DMS79 (cell line): Measurements from ENCODE around the gene PDE4DIP.
A peak's percentile ranks its signal among the peaks of the same experiment; 100 is the strongest.
"Not testable (repeated sequence)": the region's sequence is repeated elsewhere in the genome, so short reads cannot be mapped to it uniquely, and the experiment has no call there.

ENCODE experiments used
- DNase-seq: peaks from one replicate; lab custom pipeline; 2025; lab: John Stamatoyannopoulos, UW

PDE4DIP gene

DNA sequence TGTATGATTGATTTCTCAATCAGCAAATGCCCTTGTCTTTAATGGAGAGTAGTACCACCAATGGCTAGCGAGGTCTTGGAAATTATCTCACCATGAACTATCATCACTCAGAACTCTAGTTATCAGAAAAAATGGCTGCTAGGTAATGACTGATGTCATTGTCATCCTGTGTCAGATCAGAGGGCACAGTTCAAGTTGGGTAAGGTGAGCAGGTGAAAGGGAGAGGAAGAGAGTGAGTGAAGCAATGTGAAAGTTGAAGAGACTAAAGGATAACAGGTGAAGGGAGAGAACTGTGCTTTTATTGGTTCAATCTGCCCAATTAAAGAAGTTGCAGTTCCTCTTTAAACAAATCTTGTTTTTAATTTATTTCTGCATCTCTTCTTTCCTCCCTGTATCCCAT, 76.8 kb downstream of the PDE4DIP start:
- not testable (repeated sequence) for DNase-seq

DNA sequence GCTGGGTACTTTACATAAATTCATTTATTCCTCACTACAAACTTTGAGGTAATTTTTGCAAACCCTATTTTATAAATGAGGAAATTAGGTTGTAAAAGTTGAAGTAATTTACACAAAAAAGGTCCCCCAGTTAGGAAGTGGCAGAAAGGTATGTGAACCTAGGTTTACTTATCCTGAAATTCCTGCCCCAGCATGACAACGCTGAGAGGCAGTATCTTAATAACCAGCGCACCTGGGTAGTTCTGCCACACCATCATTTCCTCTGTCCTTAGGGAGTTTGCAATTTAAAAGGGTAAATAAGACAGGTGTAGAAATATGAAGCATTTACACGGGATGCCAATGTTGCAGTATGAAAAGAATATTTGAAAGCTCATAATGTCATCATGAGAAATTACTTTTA, 79.6 kb downstream of the PDE4DIP start:
- not testable (repeated sequence) for DNase-seq

DNA sequence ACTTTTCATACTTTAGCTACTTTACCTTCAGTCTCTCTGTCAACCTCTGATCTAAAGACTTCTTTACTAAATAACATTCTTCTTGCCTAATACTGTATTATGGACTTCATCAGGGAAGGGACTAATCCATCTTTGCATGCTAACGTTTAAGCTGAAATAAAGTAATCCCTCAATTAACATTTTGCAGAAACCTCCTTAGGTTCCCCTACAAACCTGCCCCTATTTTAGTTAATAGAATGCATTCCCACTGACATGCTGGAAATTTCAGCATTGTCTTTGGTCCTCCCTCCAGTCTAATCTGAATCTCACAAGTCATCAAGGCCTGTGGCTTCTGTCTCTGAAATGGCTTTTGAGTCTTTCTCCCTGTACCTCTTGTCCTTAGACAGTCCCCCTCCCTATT, 83.4 kb downstream of the PDE4DIP start:
- not testable (repeated sequence) for DNase-seq

DNA sequence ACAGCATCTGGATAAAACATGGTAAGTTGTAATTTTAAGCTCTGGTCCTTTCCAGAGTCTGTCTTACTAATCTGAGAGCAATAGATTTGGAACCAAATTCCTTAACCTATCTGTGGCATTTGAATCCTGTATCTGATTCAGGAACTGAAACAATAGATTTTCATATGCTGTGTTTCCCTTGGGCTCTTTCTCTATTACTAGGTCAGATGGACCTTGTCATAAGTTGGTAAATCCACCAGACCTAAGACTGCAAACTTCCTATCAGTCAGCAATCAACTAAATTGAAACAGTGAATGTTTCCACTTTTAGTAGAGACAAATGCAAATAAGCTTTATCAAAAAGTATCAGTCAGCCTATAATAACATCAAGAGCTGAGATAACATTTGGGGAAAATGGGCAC, 85.0 kb downstream of the PDE4DIP start:
- DNase-seq: not testable (repeated sequence)

DNA sequence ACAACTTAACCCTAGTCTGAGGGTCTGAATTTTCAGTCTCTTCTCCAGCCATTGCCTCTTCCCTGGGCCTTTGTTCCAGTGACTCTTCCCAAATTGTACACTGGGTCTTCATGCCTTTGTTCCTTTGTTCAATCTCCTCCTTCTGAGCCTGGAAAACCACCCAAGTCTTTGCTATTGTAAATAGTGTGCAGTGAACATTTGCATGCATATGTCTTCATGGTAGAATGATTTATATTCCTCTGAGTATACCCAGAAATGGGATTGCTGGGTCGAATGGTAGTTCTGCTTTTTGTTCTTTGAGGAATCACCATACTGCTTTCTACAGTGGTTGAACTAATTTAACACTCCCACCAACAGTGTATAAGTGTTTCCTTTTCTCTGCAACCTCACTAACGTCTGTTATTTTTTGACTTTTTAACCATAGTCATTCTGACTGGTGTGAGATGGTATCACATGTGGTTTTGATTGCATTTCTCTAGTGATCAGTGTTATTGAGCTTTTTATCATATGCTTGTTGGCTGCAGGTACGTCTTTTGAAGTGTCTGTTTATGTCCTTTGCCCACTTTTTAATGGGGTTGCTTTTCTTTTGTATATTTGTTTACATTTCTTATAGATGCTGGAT, 91.3 kb downstream of the PDE4DIP start:
- DNase-seq: not testable (repeated sequence)

DNA sequence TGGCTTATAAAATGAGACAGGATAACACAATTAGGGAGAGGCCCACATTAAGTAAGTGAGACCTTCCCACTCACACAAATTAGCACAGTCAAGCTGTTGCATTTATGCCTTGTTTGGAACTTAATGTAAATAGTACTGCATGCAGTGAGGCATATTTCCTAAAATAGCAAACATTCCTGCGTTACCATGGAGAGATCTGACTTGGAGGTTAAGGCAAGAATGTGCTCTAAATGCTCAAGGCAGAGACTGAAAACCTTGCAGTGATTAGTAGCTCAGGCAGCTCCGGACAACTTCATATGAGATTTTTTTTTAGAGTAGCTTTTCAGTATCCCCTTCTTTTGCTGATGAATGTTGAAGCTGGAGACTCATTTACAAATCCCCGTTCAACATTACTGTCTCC, 98.7 kb downstream of the PDE4DIP start:
- not testable (repeated sequence) for DNase-seq

DNA sequence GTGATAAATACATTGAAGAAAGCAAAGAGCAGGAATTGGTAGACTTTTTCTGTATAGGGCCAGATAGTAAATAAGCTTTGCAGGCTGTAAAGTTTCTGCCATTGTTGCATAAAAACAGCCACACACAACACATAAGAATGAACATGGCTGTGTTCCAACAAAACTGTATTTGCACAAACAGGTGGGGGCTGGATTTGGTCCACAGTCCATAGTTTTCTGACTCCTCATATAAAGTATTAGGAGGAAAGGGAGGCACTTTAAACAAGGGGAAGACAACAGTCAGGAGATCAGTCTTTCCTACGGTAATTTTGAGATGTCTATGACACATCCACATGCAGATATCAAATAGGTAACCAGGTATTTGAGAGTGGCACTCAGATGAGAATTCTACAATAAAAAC, 100.9 kb downstream of the PDE4DIP start:
- not testable (repeated sequence) for DNase-seq

DNA sequence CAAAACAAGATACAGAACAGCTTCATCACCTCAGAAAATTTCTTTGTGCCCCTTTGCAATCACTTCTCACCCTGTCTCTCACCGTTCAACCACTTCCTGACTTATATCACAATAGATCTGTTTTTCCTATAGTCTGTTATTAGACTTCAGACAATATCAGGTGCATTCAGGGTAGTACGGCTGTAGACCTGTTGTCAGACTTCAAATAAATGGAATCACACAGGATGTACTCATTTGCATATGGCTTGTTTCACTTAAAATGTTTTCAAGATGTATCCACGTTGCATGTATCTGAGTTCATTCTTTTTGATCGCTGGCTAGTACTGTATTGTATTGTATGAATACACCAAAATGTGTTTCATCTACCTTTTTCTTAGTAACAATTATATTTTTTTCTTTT, 104.5 kb downstream of the PDE4DIP start:
- not testable (repeated sequence) for DNase-seq

DNA sequence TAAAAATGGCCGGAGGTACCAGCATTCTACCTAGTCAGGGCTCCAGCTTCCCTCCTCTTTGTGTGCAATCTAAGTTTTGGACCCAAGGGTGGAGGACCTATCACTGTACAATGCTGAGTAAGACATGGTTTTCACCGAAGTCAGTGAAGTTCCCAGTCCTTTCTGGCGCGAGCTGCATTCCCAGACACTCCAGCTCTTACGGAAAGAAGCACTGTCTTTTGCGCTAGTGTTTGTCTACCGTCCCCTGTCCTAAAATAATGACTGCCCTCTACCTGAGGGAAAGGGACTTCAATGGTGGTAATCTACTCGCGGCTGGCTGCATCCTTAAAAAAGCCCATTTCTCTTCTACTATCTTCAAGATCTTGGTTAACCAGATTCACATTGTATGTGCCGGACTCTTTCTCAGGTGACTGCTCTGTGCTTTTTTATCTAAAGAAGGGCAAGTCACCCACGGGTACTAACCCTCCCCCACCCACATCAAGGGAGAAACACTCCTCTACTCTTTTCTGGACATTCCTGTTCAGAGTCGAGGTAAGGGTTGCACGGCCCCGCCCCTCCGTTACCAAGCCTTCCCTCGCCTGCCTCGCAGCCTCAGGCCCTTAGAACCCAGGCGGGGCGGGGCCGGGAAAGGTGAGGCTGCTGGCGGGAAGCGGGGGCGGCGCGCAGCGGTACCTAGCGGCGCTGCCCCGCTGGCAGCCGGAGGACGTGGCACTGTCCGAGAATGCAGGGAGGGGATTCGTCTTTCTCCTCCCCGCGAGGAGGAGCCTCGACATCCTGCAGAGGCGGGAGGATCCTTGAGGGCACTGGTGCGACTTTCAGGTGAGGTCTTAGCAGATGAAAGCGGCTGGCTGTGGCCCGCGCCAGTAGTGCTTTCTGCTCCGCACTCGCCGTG, 107.4 kb downstream of the PDE4DIP start:
- DNase-seq: peak; percentile 52

DNA sequence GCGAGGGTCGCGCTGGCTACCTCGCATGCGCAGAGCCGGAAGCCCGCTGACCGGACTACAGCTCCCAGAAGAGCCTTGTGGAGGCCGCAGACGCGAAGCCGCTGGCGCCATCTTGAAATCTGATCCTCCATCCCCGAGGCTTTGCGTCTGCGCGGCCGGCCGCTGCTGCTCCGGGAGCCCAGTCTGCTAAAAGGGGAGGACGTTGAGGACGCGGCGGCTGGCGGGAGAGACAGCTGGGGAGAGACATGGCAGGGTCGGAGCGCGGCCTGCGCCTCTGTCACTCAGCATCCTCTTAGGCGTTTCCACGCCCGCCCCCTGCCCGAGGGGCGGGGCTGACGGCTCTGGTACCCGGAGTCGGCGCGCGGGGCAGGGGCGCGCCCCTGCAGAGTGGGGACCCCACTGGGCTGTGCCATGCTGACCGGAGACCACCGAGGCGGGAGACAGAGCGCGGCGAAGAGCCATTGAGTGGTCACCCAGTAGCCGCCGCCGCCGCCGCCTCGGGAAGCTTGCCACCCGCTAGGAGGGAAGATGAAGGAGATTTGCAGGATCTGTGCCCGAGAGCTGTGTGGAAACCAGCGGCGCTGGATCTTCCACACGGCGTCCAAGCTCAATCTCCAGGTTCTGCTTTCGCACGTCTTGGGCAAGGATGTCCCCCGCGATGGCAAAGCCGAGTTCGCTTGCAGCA, 108.2 kb downstream of the PDE4DIP start:
- DNase-seq: not testable (repeated sequence)

DNA sequence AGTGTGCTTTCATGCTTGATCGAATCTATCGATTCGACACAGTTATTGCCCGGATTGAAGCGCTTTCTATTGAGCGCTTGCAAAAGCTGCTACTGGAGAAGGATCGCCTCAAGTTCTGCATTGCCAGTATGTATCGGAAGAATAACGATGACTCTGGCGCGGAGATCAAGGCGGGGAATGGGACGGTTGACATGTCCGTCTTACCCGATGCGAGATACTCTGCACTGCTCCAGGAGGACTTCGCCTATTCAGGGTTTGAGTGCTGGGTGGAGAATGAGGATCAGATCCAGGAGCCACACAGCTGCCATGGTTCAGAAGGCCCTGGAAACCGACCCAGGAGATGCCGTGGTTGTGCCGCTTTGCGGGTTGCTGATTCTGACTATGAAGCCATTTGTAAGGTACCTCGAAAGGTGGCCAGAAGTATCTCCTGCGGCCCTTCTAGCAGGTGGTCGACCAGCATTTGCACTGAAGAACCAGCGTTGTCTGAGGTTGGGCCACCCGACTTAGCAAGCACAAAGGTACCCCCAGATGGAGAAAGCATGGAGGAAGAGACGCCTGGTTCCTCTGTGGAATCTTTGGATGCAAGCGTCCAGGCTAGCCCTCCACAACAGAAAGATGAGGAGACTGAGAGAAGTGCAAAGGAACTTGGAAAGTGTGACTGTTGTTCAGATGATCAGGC, 108.8 kb downstream of the PDE4DIP start:
- DNase-seq: not testable (repeated sequence)

DNA sequence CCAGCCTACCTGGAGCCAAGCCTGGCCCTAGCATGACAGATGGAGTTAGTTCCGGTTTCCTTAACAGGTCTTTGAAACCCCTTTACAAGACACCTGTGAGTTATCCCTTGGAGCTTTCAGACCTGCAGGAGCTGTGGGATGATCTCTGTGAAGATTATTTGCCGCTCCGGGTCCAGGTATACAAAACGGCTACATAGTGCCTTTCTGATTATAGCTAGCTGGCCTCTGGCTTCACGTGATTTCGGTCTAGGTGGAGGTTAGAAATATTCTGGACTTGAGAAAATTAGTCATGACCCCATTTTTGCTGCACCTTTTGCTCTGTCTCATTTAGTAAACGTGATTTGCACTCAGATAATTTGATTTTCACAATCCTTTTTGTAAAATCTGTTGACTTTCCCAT, 109.5 kb downstream of the PDE4DIP start:
- not testable (repeated sequence) for DNase-seq

DNA sequence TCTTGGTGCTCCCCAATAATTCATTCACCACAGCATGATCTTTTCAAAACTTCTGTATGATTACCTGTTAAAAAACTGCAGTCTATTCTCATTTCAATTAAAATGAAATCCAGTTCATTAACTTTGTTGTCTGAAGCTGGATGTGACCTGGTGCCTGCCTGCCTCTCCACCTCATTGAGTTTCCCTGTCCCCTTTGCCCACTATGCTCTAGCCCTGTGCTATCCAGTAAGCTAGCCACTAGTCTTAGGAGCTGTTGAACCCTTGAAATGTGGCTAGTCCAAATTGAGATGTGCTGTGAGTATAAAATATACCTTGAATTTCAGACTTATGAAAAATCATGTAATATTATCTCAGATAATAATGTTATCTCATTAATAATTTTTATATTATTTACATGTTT, 114.1 kb downstream of the PDE4DIP start:
- not testable (repeated sequence) for DNase-seq

DNA sequence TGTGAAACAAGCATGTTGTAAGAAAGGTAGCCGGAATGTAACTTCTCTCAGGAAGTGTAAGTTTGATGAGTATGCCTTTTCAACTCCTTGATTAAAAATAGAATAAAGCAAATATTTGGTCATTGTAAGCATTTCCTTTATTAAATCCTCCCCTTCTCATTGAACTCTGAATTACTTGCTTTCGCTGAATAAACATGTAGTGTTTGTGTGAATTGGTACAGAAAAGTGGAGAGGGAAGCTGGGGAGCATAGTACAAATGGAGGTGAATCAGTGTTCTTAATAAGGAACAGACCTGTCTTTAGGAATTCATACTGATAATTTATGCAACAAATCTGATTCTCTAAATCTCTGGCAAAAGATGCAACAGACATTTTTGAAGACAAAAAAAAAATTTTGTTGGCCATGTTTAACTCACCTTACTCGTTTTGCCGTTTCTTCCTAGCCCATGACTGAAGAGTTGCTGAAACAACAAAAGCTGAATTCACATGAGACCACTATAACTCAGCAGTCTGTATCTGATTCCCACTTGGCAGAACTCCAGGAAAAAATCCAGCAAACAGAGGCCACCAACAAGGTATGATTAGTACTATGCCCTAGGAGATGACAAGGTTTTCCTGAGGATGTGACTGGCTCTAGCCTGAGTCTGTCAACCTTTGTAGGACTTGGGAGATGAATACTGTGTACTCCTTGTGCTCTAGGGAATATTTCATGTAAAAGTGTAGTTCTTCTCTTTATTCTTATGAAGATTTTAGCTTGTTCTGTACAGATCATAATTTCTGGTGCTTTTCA, 116.2 kb downstream of the PDE4DIP start:
- DNase-seq: not testable (repeated sequence)

DNA sequence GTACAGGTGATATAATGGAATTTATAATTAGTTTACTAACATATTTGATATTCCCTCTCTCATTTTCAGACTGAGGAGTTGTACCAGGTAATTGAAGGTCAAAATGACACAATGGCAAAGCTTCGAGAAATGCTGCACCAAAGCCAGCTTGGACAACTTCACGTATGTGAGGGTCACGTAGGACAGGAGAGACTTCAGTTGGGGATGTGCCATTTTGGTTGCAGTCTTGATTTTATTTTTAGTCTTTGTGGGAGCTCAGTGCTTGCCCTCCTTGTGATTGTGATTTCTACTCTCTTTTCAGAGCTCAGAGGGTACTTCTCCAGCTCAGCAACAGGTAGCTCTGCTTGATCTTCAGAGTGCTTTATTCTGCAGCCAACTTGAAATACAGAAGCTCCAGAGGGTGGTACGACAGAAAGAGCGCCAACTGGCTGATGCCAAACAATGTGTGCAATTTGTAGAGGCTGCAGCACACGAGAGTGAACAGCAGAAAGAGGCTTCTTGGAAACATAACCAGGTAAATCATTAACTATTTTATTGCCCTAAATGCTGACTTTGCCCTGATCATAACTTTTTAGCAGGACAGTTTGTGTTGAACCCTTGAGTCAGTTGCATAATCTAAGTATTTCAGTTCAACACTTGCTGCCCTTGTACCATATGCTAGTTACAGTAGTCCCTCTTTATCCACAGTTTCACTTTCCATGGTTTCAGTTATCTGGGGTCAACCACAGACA, 118.1 kb downstream of the PDE4DIP start:
- DNase-seq: not testable (repeated sequence)

DNA sequence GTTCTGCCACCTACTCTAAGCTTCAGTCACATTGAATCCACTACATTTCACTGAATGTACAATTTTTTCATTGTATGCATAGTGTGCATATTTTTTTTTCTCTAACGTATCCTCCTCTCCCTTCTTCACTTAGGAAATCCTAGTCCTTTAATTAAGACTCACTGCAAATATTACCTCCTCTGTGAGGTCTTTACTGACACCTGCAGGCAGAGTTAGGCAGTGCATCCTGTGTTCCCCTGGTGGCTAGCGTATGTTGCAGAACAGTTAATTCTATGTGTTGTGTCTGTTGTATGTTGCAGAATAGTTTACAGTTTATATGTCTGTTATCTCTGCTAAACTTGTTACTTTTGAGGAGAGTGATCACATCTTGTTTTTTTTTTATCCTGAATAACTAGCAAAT, 121.9 kb downstream of the PDE4DIP start:
- DNase-seq: not testable (repeated sequence)

DNA sequence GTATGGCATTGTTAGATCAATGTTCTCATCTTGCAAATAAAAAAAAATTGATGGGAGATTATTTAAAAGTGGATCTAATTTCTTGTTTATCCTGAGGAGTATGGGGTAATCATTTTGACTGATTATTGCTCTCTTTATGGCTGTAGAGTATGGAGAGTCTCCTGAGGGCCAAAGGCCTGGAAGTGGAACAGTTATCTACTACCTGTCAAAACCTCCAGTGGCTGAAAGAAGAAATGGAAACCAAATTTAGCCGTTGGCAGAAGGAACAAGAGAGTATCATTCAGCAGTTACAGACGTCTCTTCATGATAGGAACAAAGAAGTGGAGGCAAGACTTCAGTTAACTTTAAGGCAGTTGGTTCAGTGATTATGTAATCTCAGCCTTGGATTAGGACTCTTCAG, 123.4 kb downstream of the PDE4DIP start:
- not testable (repeated sequence) for DNase-seq

DNA sequence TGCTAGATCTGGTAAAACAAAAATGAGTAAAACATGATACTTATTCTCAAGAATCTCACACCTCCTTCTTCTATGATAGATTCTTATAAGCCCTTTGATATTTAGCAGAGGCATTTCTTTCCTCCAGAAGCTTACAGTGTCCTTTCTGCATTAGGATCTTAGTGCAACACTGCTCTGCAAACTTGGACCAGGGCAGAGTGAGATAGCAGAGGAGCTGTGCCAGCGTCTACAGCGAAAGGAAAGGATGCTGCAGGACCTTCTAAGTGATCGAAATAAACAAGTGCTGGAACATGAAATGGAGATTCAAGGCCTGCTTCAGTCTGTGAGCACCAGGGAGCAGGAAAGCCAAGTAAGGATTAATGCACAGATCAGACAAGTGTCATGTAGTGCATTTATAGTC, 124.5 kb downstream of the PDE4DIP start:
- DNase-seq: not testable (repeated sequence)

DNA sequence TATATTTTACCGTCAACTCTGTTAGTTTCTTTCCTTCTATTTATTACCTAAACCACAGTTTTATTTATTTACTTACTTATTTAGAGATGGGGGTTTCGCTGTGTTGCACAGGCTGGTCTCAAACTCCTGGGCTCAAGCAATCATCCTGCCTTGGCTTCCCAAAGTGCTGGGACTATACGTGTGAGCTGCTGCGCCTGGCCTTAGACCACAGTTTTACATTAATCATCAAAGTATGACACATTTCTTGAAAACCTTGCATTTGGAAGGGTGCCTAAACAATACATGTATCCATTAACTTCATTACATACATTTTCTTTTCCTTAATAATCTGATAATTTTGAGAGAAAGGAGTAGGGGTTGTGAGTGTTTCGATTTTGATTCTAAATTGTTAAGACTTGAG, 124.9 kb downstream of the PDE4DIP start:
- not testable (repeated sequence) for DNase-seq

DNA sequence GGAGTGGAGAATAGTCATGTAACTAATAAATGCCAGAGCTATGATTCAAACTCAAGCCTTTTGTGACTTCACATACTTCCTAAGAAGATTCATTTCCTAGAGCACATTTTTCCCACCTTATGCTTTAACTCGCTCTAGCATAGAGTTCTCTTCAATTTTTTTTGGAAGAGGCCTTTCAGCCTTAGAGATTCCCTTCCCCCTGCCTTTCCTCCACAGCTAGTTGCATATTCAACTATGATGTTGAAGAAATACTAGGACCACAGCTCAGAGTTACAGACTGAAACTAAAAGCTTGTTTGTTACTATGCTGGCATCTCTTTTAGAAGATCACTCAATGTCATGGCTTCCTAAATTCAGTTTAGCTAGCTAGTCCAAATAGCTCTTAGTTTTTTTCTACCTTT, 131.2 kb downstream of the PDE4DIP start:
- not testable (repeated sequence) for DNase-seq
